ENCODE measurements around the gene MNAT1.
"Not testable (repeated sequence)": the region's sequence is repeated elsewhere in the genome, so short reads cannot be mapped to it uniquely, and the experiment has no call there.

Gene MNAT1

GRCh38 chr14:60812987-60813386, 78.4 kb downstream of the MNAT1 start:
- no peak overlapping the region for H3K27ac ChIP-seq (ENCODE audit: low read length)

GRCh38 chr14:60815371-60815770, 80.8 kb downstream of the MNAT1 start:
- H3K4me1 ChIP-seq (ENCODE audit: insufficient read depth, low read length): no peaks in the 10 kb centered on the region
- H3K27me3 ChIP-seq (ENCODE audit: insufficient read depth, low read length): no peaks in the 10 kb centered on the region
- H3K4me3 ChIP-seq (ENCODE audit: low read length): no peak overlapping the region
- no peak overlapping the region for H3K9ac ChIP-seq (ENCODE audit: low read depth, low read length)
- H3K27ac ChIP-seq (ENCODE audit: low read length): no peak overlapping the region
- H3K36me3 ChIP-seq (ENCODE audit: insufficient read depth, low read depth, low read length): peaks cover 31% of the 10 kb centered on the region
- no peaks in the 10 kb centered on the region for H3K9me3 ChIP-seq (ENCODE audit: insufficient read depth, low read depth, low read length)

More at GRCh38 chr14:60812987-60813386, 78.4 kb downstream of the MNAT1 start:
- Histone ChIP-seq H3K9ac (ENCODE audit: low read depth, low read length) (no peak overlapping the region), H3K4me3 (ENCODE audit: low read length) (no peak overlapping the region), H3K4me1 (ENCODE audit: insufficient read depth, low read length) (no peaks in the 10 kb centered on the region), H3K27me3 (ENCODE audit: insufficient read depth, low read length) (no peaks in the 10 kb centered on the region), H3K36me3 (ENCODE audit: insufficient read depth, low read depth, low read length) (peaks cover 27% of the 10 kb centered on the region), H3K9me3 (ENCODE audit: insufficient read depth, low read depth, low read length) (no peaks in the 10 kb centered on the region)

GRCh38 chr14:60817113-60817512, 82.6 kb downstream of the MNAT1 start:
- H3K9ac ChIP-seq (ENCODE audit: low read depth, low read length): no peak overlapping the region
- H3K4me1 ChIP-seq (ENCODE audit: insufficient read depth, low read length): no peaks in the 10 kb centered on the region
- no peak overlapping the region for H3K27ac ChIP-seq (ENCODE audit: low read length)
- no peak overlapping the region for H3K4me3 ChIP-seq (ENCODE audit: low read length)
- H3K36me3 ChIP-seq (ENCODE audit: insufficient read depth, low read depth, low read length): peaks cover 30% of the 10 kb centered on the region
- no peaks in the 10 kb centered on the region for H3K27me3 ChIP-seq (ENCODE audit: insufficient read depth, low read length)
- no peaks in the 10 kb centered on the region for H3K9me3 ChIP-seq (ENCODE audit: insufficient read depth, low read depth, low read length)

- Histone ChIP-seq H3K4me3 (ENCODE audit: low read length) (no peak overlapping the region), H3K27ac (ENCODE audit: low read length) (no peak overlapping the region), H3K9ac (ENCODE audit: low read depth, low read length) (no peak overlapping the region), H3K27me3 (ENCODE audit: insufficient read depth, low read length) (no peaks in the 10 kb centered on the region), H3K36me3 (ENCODE audit: insufficient read depth, low read depth, low read length) (peaks cover 11% of the 10 kb centered on the region; the same call in 1 of the 2 replicates), H3K4me1 (ENCODE audit: insufficient read depth, low read length) (no peaks in the 10 kb centered on the region), H3K9me3 (ENCODE audit: insufficient read depth, low read depth, low read length) (no peaks in the 10 kb centered on the region)
Observed at GRCh38 chr14:60819575-60819974, 85.0 kb downstream of the MNAT1 start.

GRCh38 chr14:60838601-60839000, 104.0 kb downstream of the MNAT1 start:
- Histone ChIP-seq H3K27me3 (ENCODE audit: insufficient read depth, low read length) (no peaks in the 10 kb centered on the region), H3K27ac (ENCODE audit: low read length) (no peak overlapping the region), H3K4me1 (ENCODE audit: insufficient read depth, low read length) (no peaks in the 10 kb centered on the region), H3K4me3 (ENCODE audit: low read length) (no peak overlapping the region), H3K9ac (ENCODE audit: low read depth, low read length) (no peak overlapping the region), H3K9me3 (ENCODE audit: insufficient read depth, low read depth, low read length) (no peaks in the 10 kb centered on the region), H3K36me3 (ENCODE audit: insufficient read depth, low read depth, low read length) (no peaks in the 10 kb centered on the region)

GRCh38 chr14:60839057-60839456, 104.5 kb downstream of the MNAT1 start:
- Histone ChIP-seq H3K36me3 (ENCODE audit: insufficient read depth, low read depth, low read length) (no peaks in the 10 kb centered on the region), H3K9ac (ENCODE audit: low read depth, low read length) (no peak overlapping the region), H3K4me3 (ENCODE audit: low read length) (no peak overlapping the region), H3K4me1 (ENCODE audit: insufficient read depth, low read length) (no peaks in the 10 kb centered on the region), H3K9me3 (ENCODE audit: insufficient read depth, low read depth, low read length) (no peaks in the 10 kb centered on the region), H3K27ac (ENCODE audit: low read length) (no peak overlapping the region), H3K27me3 (ENCODE audit: insufficient read depth, low read length) (no peaks in the 10 kb centered on the region)

- H3K27me3 ChIP-seq (ENCODE audit: insufficient read depth, low read length): no peaks in the 10 kb centered on the region
- no peak overlapping the region for H3K27ac ChIP-seq (ENCODE audit: low read length)
- no peak overlapping the region; the same call in 1 of the 2 replicates for H3K9ac ChIP-seq (ENCODE audit: low read depth, low read length)
- no peaks in the 10 kb centered on the region for H3K36me3 ChIP-seq (ENCODE audit: insufficient read depth, low read depth, low read length)
- H3K4me3 ChIP-seq (ENCODE audit: low read length): no peak overlapping the region
- H3K9me3 ChIP-seq (ENCODE audit: insufficient read depth, low read depth, low read length): no peaks in the 10 kb centered on the region
- H3K4me1 ChIP-seq (ENCODE audit: insufficient read depth, low read length): no peaks in the 10 kb centered on the region
Observed at GRCh38 chr14:60839657-60840056, 105.1 kb downstream of the MNAT1 start.

- H3K9me3 ChIP-seq (ENCODE audit: insufficient read depth, low read depth, low read length): no peaks in the 10 kb centered on the region
- no peaks in the 10 kb centered on the region for H3K4me1 ChIP-seq (ENCODE audit: insufficient read depth, low read length)
- H3K4me3 ChIP-seq (ENCODE audit: low read length): no peak overlapping the region
- H3K9ac ChIP-seq (ENCODE audit: low read depth, low read length): no peak overlapping the region
- H3K36me3 ChIP-seq (ENCODE audit: insufficient read depth, low read depth, low read length): no peaks in the 10 kb centered on the region
- H3K27ac ChIP-seq (ENCODE audit: low read length): no peak overlapping the region
- H3K27me3 ChIP-seq (ENCODE audit: insufficient read depth, low read length): no peaks in the 10 kb centered on the region
Observed at GRCh38 chr14:60840313-60840712, 105.8 kb downstream of the MNAT1 start.

GRCh38 chr14:60845523-60845922, 111.0 kb downstream of the MNAT1 start:
- H3K4me3 ChIP-seq (ENCODE audit: low read length): no peak overlapping the region
- no peaks in the 10 kb centered on the region for H3K4me1 ChIP-seq (ENCODE audit: insufficient read depth, low read length)
- peaks cover 16% of the 10 kb centered on the region; the same call in 1 of the 2 replicates for H3K9me3 ChIP-seq (ENCODE audit: insufficient read depth, low read depth, low read length)
- no peaks in the 10 kb centered on the region for H3K36me3 ChIP-seq (ENCODE audit: insufficient read depth, low read depth, low read length)
- no peaks in the 10 kb centered on the region for H3K27me3 ChIP-seq (ENCODE audit: insufficient read depth, low read length)
- no peak overlapping the region for H3K27ac ChIP-seq (ENCODE audit: low read length)
- no peak overlapping the region for H3K9ac ChIP-seq (ENCODE audit: low read depth, low read length)

- H3K4me3 ChIP-seq (ENCODE audit: low read length): no peak overlapping the region
- no peak overlapping the region for H3K27ac ChIP-seq (ENCODE audit: low read length)
- no peaks in the 10 kb centered on the region for H3K27me3 ChIP-seq (ENCODE audit: insufficient read depth, low read length)
- no peaks in the 10 kb centered on the region for H3K4me1 ChIP-seq (ENCODE audit: insufficient read depth, low read length)
- no peak overlapping the region for H3K9ac ChIP-seq (ENCODE audit: low read depth, low read length)
- H3K9me3 ChIP-seq (ENCODE audit: insufficient read depth, low read depth, low read length): peaks cover 16% of the 10 kb centered on the region; the same call in 1 of the 2 replicates
- no peaks in the 10 kb centered on the region for H3K36me3 ChIP-seq (ENCODE audit: insufficient read depth, low read depth, low read length)
Observed at GRCh38 chr14:60848066-60848465, 113.5 kb downstream of the MNAT1 start.

GRCh38 chr14:60851692-60852091, 117.1 kb downstream of the MNAT1 start:
- not testable (repeated sequence) for H3K9ac ChIP-seq (ENCODE audit: low read depth, low read length); H3K4me1 ChIP-seq (ENCODE audit: insufficient read depth, low read length); H3K36me3 ChIP-seq (ENCODE audit: insufficient read depth, low read depth, low read length); H3K27me3 ChIP-seq (ENCODE audit: insufficient read depth, low read length); H3K4me3 ChIP-seq (ENCODE audit: low read length); H3K27ac ChIP-seq (ENCODE audit: low read length)
- H3K9me3 ChIP-seq (ENCODE audit: insufficient read depth, low read depth, low read length): peaks cover 16% of the 10 kb centered on the region; the same call in 1 of the 2 replicates

GRCh38 chr14:60856111-60856510, 121.5 kb downstream of the MNAT1 start:
- Histone ChIP-seq H3K9ac (ENCODE audit: low read depth, low read length) (no peak overlapping the region), H3K4me3 (ENCODE audit: low read length) (no peak overlapping the region), H3K36me3 (ENCODE audit: insufficient read depth, low read depth, low read length) (no peaks in the 10 kb centered on the region), H3K4me1 (ENCODE audit: insufficient read depth, low read length) (no peaks in the 10 kb centered on the region), H3K9me3 (ENCODE audit: insufficient read depth, low read depth, low read length) (no peaks in the 10 kb centered on the region), H3K27ac (ENCODE audit: low read length) (no peak overlapping the region), H3K27me3 (ENCODE audit: insufficient read depth, low read length) (no peaks in the 10 kb centered on the region)

GRCh38 chr14:60859525-60859924, 125.0 kb downstream of the MNAT1 start:
- no peak overlapping the region for H3K4me3 ChIP-seq (ENCODE audit: low read length)
- no peaks in the 10 kb centered on the region for H3K9me3 ChIP-seq (ENCODE audit: insufficient read depth, low read depth, low read length)
- no peaks in the 10 kb centered on the region for H3K4me1 ChIP-seq (ENCODE audit: insufficient read depth, low read length)
- H3K9ac ChIP-seq (ENCODE audit: low read depth, low read length): no peak overlapping the region
- H3K27ac ChIP-seq (ENCODE audit: low read length): no peak overlapping the region
- no peaks in the 10 kb centered on the region for H3K27me3 ChIP-seq (ENCODE audit: insufficient read depth, low read length)
- no peaks in the 10 kb centered on the region for H3K36me3 ChIP-seq (ENCODE audit: insufficient read depth, low read depth, low read length)

Measured in iPS-20b (cell line).